22Rv1 (cell line): ENCODE results near the gene NIBAN1.

Experiments used
- ZFX ChIP-seq: fragments of 450-650 bp; IDR thresholded peaks from 2 replicates; pipeline ENCODE4 v1.6.1; 2017; ENCODE audit warnings: antibody characterized with exemption, borderline replicate concordance
- TF ChIP-seq, protein P1 (sequence below): fragments of 450-650 bp; IDR thresholded peaks from 2 replicates; pipeline ENCODE4 v1.5.1; 2017; ENCODE audit warnings: mild to moderate bottlenecking

GRCh38 chr1:184974056-184974836, at the start of gene NIBAN1:
- TF ChIP-seq, protein P1, sequence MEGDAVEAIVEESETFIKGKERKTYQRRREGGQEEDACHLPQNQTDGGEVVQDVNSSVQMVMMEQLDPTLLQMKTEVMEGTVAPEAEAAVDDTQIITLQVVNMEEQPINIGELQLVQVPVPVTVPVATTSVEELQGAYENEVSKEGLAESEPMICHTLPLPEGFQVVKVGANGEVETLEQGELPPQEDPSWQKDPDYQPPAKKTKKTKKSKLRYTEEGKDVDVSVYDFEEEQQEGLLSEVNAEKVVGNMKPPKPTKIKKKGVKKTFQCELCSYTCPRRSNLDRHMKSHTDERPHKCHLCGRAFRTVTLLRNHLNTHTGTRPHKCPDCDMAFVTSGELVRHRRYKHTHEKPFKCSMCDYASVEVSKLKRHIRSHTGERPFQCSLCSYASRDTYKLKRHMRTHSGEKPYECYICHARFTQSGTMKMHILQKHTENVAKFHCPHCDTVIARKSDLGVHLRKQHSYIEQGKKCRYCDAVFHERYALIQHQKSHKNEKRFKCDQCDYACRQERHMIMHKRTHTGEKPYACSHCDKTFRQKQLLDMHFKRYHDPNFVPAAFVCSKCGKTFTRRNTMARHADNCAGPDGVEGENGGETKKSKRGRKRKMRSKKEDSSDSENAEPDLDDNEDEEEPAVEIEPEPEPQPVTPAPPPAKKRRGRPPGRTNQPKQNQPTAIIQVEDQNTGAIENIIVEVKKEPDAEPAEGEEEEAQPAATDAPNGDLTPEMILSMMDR: peak; percentile 25
- TF ChIP-seq ZFX: no peak
